ENCODE data around the gene TTPAL.

DNA sequence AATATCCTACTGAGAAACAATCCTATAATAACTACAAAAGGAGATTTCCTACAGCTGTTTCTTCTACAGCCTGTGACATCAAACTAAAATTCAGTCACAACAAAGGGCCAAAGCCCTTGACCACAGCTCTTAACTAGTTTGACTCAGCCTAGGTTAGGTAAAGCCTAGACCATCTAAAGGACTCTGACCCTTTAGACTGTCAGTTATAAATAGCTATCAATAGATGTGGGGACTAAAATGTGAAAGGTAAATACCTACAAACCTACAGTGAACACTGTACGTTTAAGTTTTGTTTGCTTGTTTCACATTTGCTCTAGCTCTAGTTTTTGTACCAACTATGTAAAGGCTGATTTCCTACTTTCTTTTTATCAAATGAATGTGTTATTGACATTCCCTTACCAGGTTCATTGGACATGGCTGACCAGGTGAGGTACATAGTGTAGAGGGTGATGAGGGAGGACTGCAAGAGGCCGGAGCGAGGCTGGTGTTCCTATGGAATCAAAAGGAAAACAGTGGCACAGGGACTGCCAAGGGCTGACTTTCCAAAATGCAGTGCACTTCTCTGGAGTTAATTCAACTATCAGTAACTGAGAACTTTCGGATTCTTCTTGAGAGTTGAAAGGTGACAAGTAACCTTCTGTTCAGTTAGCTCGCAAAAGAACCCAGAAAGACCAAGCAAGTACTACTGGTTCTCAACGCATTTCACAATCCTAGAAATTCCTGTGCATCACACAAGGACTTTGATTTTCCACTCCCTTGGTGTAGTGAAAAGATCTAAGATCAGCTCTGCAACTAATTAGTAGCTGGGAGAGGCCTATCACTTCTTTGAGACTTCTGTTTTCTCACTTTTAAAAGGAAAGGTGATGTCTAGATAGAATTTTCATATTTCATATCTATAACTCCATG lies 29.0 kb downstream of the TTPAL start:
- TF ChIP-seq, protein P1, sequence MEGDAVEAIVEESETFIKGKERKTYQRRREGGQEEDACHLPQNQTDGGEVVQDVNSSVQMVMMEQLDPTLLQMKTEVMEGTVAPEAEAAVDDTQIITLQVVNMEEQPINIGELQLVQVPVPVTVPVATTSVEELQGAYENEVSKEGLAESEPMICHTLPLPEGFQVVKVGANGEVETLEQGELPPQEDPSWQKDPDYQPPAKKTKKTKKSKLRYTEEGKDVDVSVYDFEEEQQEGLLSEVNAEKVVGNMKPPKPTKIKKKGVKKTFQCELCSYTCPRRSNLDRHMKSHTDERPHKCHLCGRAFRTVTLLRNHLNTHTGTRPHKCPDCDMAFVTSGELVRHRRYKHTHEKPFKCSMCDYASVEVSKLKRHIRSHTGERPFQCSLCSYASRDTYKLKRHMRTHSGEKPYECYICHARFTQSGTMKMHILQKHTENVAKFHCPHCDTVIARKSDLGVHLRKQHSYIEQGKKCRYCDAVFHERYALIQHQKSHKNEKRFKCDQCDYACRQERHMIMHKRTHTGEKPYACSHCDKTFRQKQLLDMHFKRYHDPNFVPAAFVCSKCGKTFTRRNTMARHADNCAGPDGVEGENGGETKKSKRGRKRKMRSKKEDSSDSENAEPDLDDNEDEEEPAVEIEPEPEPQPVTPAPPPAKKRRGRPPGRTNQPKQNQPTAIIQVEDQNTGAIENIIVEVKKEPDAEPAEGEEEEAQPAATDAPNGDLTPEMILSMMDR (conservative IDR thresholded peaks at IDR 0.05; ENCODE audit: low read depth, low read length): no peak
- no peak for TF ChIP-seq EZH2phosphoT487 (IDR thresholded peaks at IDR 0.05; ENCODE audit: borderline replicate concordance, low read length)
